Glomerular visceral epithelial cell (primary cell): ENCODE results near the gene IGF2BP3.
"Not testable (repeated sequence)": the region's sequence is repeated elsewhere in the genome, so short reads cannot be mapped to it uniquely, and the experiment has no call there.

ENCODE experiments used
- DNase-seq: peaks from one replicate; pipeline ENCODE4 v3.0.0-alpha.2; 2016; ENCODE audit errors: extremely low spot score

Gene IGF2BP3

GRCh38 chr7:23470330-23471105, at the start of gene IGF2BP3:
Gene IGF2BP3 (minus strand): TSS chr7:23470491. CDS start chr7:23470110, 381 bp downstream.
- peak; percentile 97 for DNase-seq

DNA sequence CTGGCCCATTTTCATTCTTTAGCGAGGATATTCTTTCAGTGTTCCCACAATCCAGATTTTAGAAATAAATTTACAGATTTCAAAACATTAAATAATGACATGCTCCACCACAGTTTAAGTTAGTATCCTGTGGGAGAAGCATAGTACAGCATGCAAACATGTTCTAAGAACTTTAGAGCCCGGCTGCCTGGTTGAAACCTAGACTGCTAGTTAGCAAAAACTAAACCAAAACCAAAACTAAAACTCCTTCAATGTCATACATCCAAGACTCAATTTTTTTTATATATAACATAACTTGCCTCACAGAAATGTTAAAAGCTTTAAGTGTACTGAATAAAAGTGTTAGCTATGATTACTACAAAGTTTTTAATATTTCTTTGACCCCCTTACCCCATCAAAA, 44.5 kb upstream of the IGF2BP3 start:
- no peak for DNase-seq

DNA sequence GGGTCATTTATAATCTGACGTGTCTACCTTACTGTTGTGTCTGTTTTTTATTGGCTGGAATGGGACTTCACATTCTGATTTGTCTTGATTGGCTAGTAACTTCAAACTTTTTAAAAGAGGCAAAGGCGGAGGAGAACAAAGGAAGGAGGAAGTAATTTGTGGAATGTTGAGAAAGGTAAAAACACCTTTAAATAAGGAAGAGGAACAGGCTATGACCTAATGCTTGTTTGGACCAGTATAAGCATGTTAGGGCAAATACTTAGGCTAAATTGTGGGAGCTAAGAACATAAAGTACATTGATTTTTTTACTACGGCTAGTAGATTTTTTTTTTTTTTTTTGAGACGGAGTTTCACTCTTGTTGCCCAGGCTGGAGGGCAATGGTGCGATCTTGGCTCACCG, 43.5 kb upstream of the IGF2BP3 start:
- DNase-seq = not testable (repeated sequence)

- DNase-seq = no peak
These were observed 23.7 kb upstream of the IGF2BP3 start for GRCh38 chr7:23494009-23494408.

GRCh38 chr7:23491502-23491901, 21.2 kb upstream of the IGF2BP3 start:
- peak; percentile 25 for DNase-seq

GRCh38 chr7:23490357-23491135, 20.3 kb upstream of the IGF2BP3 start:
- peak; percentile 45 for DNase-seq

GRCh38 chr7:23488714-23489113, 18.4 kb upstream of the IGF2BP3 start:
- not testable (repeated sequence) for DNase-seq

GRCh38 chr7:23487670-23488069, 17.4 kb upstream of the IGF2BP3 start:
- no peak for DNase-seq

DNA sequence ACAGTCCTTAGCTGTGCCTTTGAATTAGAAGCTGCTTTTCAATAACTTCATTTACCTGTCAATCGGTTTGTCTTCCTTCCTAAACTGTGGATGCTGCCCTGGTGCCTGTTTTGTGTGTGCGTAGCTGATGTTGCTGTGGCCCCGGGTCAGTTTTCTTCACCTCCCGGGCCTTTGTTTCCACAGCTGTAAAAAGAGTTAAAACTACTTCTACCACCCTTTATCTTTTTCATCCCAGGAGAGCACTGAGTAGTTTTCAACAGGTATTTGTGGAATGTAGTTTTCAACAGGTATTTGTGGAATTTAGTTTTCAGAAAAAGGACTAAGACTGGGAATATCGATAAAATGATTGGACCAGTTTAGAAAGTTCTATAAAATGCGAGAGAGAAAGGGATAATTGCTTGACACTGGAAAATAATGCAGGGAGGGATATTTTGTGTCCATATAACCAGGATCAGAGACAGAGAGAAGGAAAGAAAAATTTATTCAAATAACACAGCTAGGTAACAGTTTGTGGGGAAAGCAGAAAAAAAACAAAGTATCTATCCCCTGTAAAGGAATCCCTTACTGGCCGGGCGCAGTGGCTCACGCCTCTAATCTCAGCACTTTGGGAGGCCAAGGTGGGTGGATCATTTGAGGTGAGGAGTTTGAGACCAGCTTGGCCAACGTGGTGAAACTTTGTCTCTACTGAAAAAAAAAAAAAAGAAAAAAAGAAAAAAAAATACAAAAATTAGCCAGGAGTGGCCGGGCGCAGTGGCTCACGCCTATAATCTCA, 15.9 kb upstream of the IGF2BP3 start:
- no peak for DNase-seq

DNA sequence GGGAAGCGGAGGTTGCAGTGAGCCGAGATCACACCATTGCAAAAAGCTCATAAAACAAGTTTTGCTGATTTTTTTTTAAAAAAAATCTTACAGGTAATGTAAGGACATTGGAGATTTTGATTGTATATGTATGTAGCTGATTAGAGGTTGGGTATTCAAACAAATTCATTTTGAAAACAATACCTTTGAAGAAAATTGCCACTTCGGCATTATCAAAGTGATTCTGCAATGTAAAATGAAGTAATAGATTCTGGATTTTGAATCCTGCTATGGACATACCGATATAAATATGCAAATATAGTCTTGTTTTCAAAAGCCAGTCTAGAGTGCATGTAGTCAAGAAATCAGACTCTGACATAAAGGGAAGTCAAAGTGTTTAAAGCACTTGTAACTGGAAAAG, 12.4 kb upstream of the IGF2BP3 start:
- DNase-seq = no peak

- no peak for DNase-seq
These were observed 7.9 kb upstream of the IGF2BP3 start for GRCh38 chr7:23477962-23478866.

DNA sequence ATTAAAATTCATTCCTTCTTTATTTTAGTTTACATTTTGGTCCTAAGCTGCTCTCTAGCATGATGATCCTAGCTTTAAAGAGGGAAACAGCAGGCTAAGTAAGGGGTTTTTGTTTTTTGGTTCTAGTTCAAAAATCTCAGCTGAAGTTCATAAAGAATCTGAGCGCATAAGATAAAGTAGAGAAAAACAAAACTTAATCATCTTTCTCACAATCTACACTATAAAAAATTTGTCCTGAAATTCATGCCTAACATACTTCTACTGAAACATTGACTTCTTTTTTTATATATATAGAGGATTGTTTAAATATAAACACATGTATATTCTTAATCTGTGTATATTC, 6.8 kb upstream of the IGF2BP3 start:
- no peak for DNase-seq

- DNase-seq = no peak
These were observed 6.2 kb upstream of the IGF2BP3 start for GRCh38 chr7:23476286-23477156.

GRCh38 chr7:23475576-23475839, 5.2 kb upstream of the IGF2BP3 start:
- no peak for DNase-seq

DNA sequence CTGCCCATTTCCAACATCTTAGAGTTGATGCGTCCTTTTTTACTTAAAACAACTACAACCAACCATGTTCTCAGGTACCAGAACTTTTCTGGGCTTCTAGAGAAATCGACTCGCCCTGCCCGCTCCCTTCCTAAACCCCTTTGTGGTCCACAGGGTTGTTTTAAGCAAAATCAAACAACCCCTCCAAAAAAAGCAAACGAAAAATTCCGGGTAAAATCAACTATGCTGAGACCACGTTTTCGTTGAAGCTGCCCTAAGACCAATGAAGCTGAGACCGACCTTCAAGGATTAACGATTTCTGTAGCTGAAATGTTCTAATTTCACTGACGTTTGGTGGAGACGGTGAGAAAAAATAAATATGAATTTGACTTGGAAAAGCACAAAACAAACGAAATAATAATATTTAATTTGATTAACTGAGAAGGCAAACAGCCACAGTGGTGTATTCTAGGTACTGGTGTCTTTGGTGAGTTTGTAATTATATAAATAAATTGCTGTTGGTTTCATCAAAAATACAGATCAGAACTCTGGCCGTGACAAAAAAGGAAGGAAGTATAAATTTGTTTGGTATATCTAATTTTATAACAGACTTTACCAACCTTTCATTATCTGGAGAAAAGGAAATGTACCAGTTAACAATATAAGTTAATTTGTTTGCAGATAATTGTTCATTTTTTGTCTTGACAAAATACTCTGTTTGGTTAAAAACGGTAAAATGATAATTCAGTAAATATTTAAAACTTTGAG, 4.7 kb upstream of the IGF2BP3 start:
- DNase-seq = peak; percentile 41

DNA sequence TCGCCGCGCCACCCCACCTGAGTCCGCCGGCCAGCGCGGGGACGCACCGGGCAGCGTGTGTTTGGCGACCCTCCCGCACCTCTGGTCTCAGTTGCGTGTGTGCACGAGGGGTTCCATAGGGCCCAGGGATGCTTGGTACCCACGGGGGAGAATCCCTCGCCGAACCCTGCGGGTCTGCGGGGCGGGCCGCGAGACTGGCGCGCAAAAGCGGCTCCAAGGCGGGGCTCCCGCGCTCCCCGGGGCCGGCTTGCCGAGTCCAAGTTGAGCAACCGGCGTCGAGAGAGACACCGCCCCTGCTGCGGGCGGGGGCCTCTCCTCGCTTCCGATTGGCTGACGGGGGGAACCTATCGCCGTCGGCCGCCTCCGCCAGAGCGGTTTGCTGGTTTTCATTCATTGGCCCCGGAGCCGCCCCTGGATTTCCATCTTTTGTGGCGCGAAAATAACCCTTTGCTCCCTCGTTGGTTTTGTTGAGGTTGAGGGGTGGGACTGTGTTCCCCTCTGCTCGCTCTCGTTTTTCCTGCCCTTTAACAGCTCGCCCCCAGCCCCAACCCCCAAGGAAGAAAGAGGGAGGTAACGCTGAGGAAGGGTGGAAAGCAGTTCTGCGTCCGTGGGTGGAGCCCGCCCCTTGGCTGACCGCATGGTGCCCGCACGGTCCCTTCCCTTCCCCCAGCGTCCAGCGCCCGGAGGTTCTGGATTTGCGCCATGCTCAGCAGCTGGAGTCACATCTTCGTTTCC, 4.0 kb upstream of the IGF2BP3 start:
- DNase-seq = peak; percentile 96

- peak; percentile 50 for DNase-seq
These were observed 3.5 kb upstream of the IGF2BP3 start for GRCh38 chr7:23473844-23474093.

DNA sequence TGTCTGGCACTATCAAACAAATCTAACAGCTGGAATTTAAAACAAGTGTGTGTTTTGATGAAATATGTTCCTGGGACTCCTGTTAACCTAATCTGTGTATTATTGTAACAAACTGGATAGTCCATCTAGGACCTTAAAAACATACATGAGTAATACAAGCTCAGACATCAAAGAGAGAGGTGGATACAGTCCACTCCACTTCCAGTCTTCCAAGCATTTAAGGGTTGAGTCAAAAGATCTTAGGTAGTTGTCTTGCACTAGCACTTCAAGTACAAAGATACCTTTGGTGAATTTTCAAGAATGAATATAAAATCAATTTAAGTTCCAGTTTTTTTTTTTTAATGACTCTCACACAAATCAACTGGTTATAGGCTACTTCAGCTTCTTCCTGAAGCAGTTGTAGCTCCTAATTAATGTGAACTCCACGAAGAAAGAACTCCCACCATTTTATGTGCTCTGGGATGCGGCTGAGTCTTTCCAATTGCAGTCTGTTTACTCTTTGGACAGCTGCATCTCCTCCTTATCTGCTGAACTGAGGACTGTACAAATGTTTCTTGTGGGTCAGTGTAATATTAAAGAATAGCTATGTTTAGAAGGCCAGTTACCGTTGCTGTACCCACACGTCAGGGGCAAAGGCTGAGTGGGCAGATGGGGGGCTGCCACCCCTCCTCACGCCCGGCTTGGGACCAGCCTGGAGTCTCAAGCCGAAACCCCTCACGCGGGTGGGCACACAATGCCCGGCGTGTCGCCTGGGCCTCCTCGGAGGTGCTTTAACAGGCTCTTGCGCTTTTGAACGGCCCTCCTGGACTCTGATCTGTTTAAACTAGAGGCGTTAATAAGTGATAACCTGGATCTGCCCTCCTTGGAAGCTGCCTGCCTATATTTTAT, 2.9 kb upstream of the IGF2BP3 start:
- peak; percentile 24 for DNase-seq

DNA sequence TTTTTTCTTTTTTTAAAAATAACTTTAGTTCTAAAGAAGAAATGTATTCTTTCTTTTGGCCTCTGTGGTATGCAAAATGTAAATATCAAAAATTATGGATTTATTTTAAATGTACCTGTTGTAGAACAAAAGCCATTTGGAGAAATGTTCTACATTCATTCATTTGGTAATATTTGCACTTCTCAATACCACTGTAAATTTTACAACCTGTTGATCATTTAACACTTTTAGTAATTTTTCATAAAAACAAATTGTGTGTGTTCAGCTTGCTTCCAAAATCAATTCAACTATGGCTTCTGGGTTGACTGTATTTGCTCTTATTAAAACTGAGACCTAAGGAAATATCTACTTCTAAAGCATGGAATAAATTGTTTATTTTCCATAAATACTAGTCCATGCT, 2.3 kb upstream of the IGF2BP3 start:
- no peak for DNase-seq
